Activated CD4-positive, alpha-beta T cell treated with anti-CD3 and anti-CD28 coated beads, Interleukin-2, amount 10 ng/mL, durations not matched to agents 7 days and 5 days (primary cell): ENCODE measurements around the gene TGM4. TPM values are rescaled to one million over a fixed set of nuclear protein-coding genes. Genes with fewer than 3 reads are reported as not detected.
A peak's percentile ranks its signal among the peaks of the same experiment; 100 is the strongest.

Experiments used
- CTCF ChIA-PET: fragments of 350-600 bp; sonication (Branson Sonifier 250); formaldehyde crosslinking; loops from one replicate; lab custom pipeline; 2021; ENCODE audit warnings: antibody characterized with exemption; lab: Charles Lee
- POLR2A ChIA-PET: fragments of 350-600 bp; sonication (Branson Sonifier 250); formaldehyde crosslinking; loops from one replicate; lab custom pipeline; 2021; ENCODE audit warnings: antibody characterized with exemption; lab: Charles Lee
- DNase-seq: peaks from one replicate; pipeline ENCODE4 v3.0.0-alpha.2; 2020
- H3K27ac Mint-ChIP-seq: one replicate; pipeline ENCODE4 v1.8.0; 2021; ENCODE audit warnings: mild to moderate bottlenecking, moderate library complexity, mixed read lengths
- H3K27me3 Mint-ChIP-seq: one replicate; pipeline ENCODE4 v1.8.0; 2021; ENCODE audit warnings: mixed read lengths
- H3K36me3 Mint-ChIP-seq: one replicate; pipeline ENCODE4 v1.8.0; 2021; ENCODE audit warnings: low read depth, mixed read lengths
- H3K4me1 Mint-ChIP-seq: one replicate; pipeline ENCODE4 v1.8.0; 2021; ENCODE audit warnings: mixed read lengths
- H3K4me3 Mint-ChIP-seq: one replicate; pipeline ENCODE4 v1.8.0; 2021; ENCODE audit warnings: mild to moderate bottlenecking, moderate library complexity, mixed read lengths
- H3K9me3 Mint-ChIP-seq: one replicate; pipeline ENCODE4 v1.8.0; 2021; ENCODE audit warnings: mixed read lengths
- total RNA-seq, 2 experiments: library from RNA; stranded (reverse); gene quantifications; one replicate each; pipeline ENCODE4 v1.2.3, GENCODE V29; 2021

The TGM4 gene
- total RNA-seq, 2 experiments from 2014 or later, result not detected

- H3K27ac Mint-ChIP-seq, result no peak overlapping the region
- no peak for DNase-seq
- H3K9me3 Mint-ChIP-seq, result no peaks in the 10 kb centered on the region
- peaks cover 15% of the 10 kb centered on the region for H3K36me3 Mint-ChIP-seq
- CTCF ChIA-PET, result interaction anchor here (2.7 kb wide), 1 partner anchor 11 kb away, joined by 10 read pairs; no protein-coding TSS in a partner anchor
- H3K27me3 Mint-ChIP-seq, result no peaks in the 10 kb centered on the region
- H3K4me3 Mint-ChIP-seq, result no peak overlapping the region
- H3K4me1 Mint-ChIP-seq, result no peaks in the 10 kb centered on the region
- POLR2A ChIA-PET, result interaction anchor here (0.7 kb wide), 1 partner anchor 406 kb away, joined by 4 read pairs; no protein-coding TSS in a partner anchor
These were observed 50.2 kb downstream of the TGM4 start for GRCh38 chr3:44924457-44925084.

GRCh38 chr3:44926172-44926571 is 51.8 kb downstream of the TGM4 start:
- no peaks in the 10 kb centered on the region for H3K27me3 Mint-ChIP-seq
- POLR2A ChIA-PET, result no interaction called here
- no peaks in the 10 kb centered on the region for H3K9me3 Mint-ChIP-seq
- CTCF ChIA-PET, result no interaction called here
- DNase-seq, result no peak
- H3K27ac Mint-ChIP-seq, result no peak overlapping the region
- peaks cover 15% of the 10 kb centered on the region for H3K36me3 Mint-ChIP-seq
- H3K4me1 Mint-ChIP-seq, result no peaks in the 10 kb centered on the region
- no peak overlapping the region for H3K4me3 Mint-ChIP-seq

GRCh38 chr3:44926921-44927320 is 52.5 kb downstream of the TGM4 start:
- POLR2A ChIA-PET, result no interaction called here
- H3K27ac Mint-ChIP-seq, result no peak overlapping the region
- H3K9me3 Mint-ChIP-seq, result no peaks in the 10 kb centered on the region
- no peak overlapping the region for H3K4me3 Mint-ChIP-seq
- H3K27me3 Mint-ChIP-seq, result no peaks in the 10 kb centered on the region
- peaks cover 15% of the 10 kb centered on the region for H3K36me3 Mint-ChIP-seq
- CTCF ChIA-PET, result no interaction called here
- H3K4me1 Mint-ChIP-seq, result no peaks in the 10 kb centered on the region
- no peak for DNase-seq

- Mint-ChIP-seq H3K36me3 (peaks cover 18% of the 10 kb centered on the region), H3K9me3 (no peaks in the 10 kb centered on the region), H3K27me3 (no peaks in the 10 kb centered on the region), H3K4me1 (no peaks in the 10 kb centered on the region), H3K4me3 (no peak overlapping the region), H3K27ac (no peak overlapping the region)
- no peak for DNase-seq
- ChIA-PET CTCF (no interaction called here), POLR2A (no interaction called here)
These were observed 53.0 kb downstream of the TGM4 start for GRCh38 chr3:44927371-44927770.

- Mint-ChIP-seq H3K9me3 (no peaks in the 10 kb centered on the region), H3K27me3 (no peaks in the 10 kb centered on the region), H3K36me3 (peaks cover 29% of the 10 kb centered on the region), H3K27ac (no peak overlapping the region), H3K4me3 (no peak overlapping the region), H3K4me1 (peaks cover 14% of the 10 kb centered on the region)
- CTCF ChIA-PET, result interaction anchor here (0.6 kb wide), 1 partner anchor 377 kb away, joined by 3 read pairs; no protein-coding TSS in a partner anchor
- POLR2A ChIA-PET, result no interaction called here
- no peak for DNase-seq
These were observed 55.4 kb downstream of the TGM4 start for GRCh38 chr3:44929782-44930181.

- CTCF ChIA-PET, result no interaction called here
- Mint-ChIP-seq H3K27me3 (no peaks in the 10 kb centered on the region), H3K4me1 (peaks cover 14% of the 10 kb centered on the region), H3K9me3 (no peaks in the 10 kb centered on the region), H3K36me3 (peaks cover 27% of the 10 kb centered on the region), H3K4me3 (no peak overlapping the region), H3K27ac (no peak overlapping the region)
- POLR2A ChIA-PET, result no interaction called here
- no peak for DNase-seq
These were observed 56.5 kb downstream of the TGM4 start for GRCh38 chr3:44930911-44931310.

GRCh38 chr3:44931791-44932190 is 57.4 kb downstream of the TGM4 start:
- Mint-ChIP-seq H3K36me3 (peaks cover 31% of the 10 kb centered on the region), H3K9me3 (no peaks in the 10 kb centered on the region), H3K27me3 (no peaks in the 10 kb centered on the region), H3K4me1 (peaks cover 20% of the 10 kb centered on the region), H3K27ac (no peak overlapping the region), H3K4me3 (no peak overlapping the region)
- ChIA-PET POLR2A (no interaction called here), CTCF (no interaction called here)
- DNase-seq, result no peak

GRCh38 chr3:44932271-44932670 is 57.9 kb downstream of the TGM4 start:
- Mint-ChIP-seq H3K36me3 (peaks cover 30% of the 10 kb centered on the region), H3K27ac (no peak overlapping the region), H3K27me3 (no peaks in the 10 kb centered on the region), H3K4me1 (peaks cover 20% of the 10 kb centered on the region), H3K4me3 (no peak overlapping the region), H3K9me3 (no peaks in the 10 kb centered on the region)
- CTCF ChIA-PET, result no interaction called here
- DNase-seq, result no peak
- POLR2A ChIA-PET, result no interaction called here

GRCh38 chr3:44932986-44933944 is 58.9 kb downstream of the TGM4 start:
- no peak overlapping the region for H3K4me3 Mint-ChIP-seq
- no peaks in the 10 kb centered on the region for H3K9me3 Mint-ChIP-seq
- H3K27ac Mint-ChIP-seq, result peak overlapping the region; percentile 60
- H3K27me3 Mint-ChIP-seq, result no peaks in the 10 kb centered on the region
- H3K4me1 Mint-ChIP-seq, result peaks cover 20% of the 10 kb centered on the region
- DNase-seq, result no peak
- H3K36me3 Mint-ChIP-seq, result peaks cover 34% of the 10 kb centered on the region
- ChIA-PET CTCF (no interaction called here), POLR2A (no interaction called here)

GRCh38 chr3:44939581-44940036 is 65.2 kb downstream of the TGM4 start:
- Mint-ChIP-seq H3K36me3 (peaks cover 24% of the 10 kb centered on the region), H3K9me3 (no peaks in the 10 kb centered on the region), H3K4me3 (no peak overlapping the region), H3K4me1 (peaks cover 5% of the 10 kb centered on the region), H3K27me3 (no peaks in the 10 kb centered on the region), H3K27ac (no peak overlapping the region)
- ChIA-PET CTCF (interaction anchor here (1.1 to 1.5 kb wide), 3 partner anchors 17 to 37 kb away, joined by 3 read pairs; partner anchors contain the start of genes EXOSC7 and ZDHHC3), POLR2A (no interaction called here)
- DNase-seq, result no peak

- DNase-seq, result no peak
- POLR2A ChIA-PET, result no interaction called here
- CTCF ChIA-PET, result interaction anchor here (0.6 to 1.2 kb wide), 2 partner anchors 15 to 936 kb away, joined by 3 read pairs; no protein-coding TSS in a partner anchor
- H3K4me3 Mint-ChIP-seq, result no peak overlapping the region
- peaks cover 3% of the 10 kb centered on the region for H3K4me1 Mint-ChIP-seq
- H3K27me3 Mint-ChIP-seq, result no peaks in the 10 kb centered on the region
- no peaks in the 10 kb centered on the region for H3K9me3 Mint-ChIP-seq
- peaks cover 8% of the 10 kb centered on the region for H3K36me3 Mint-ChIP-seq
- H3K27ac Mint-ChIP-seq, result no peak overlapping the region
These were observed 68.0 kb downstream of the TGM4 start for GRCh38 chr3:44942202-44942921.

- peaks cover 6% of the 10 kb centered on the region for H3K36me3 Mint-ChIP-seq
- H3K4me3 Mint-ChIP-seq, result no peak overlapping the region
These were observed 73.8 kb downstream of the TGM4 start for GRCh38 chr3:44948239-44948638.

More at GRCh38 chr3:44948239-44948638, 73.8 kb downstream of the TGM4 start:
- no peak for DNase-seq
- Mint-ChIP-seq H3K27me3 (no peaks in the 10 kb centered on the region), H3K4me1 (peaks cover 3% of the 10 kb centered on the region), H3K9me3 (no peaks in the 10 kb centered on the region), H3K27ac (no peak overlapping the region)
- POLR2A ChIA-PET, result no interaction called here
- CTCF ChIA-PET, result interaction anchor here (0.5 to 1.4 kb wide), 3 partner anchors 398 to 712 kb away, joined by 3 to 4 read pairs (median 3); no protein-coding TSS in a partner anchor
